NCI-H128 (cell line): ENCODE results near the gene DPY19L2.
"Not testable (repeated sequence)": the region's sequence is repeated elsewhere in the genome, so short reads cannot be mapped to it uniquely, and the experiment has no call there.

Source experiments
- DNase-seq: peaks from one replicate; lab custom pipeline; 2025; ENCODE audit not compliant: unreplicated experiment; lab: John Stamatoyannopoulos, UW

The DPY19L2 gene

DNA sequence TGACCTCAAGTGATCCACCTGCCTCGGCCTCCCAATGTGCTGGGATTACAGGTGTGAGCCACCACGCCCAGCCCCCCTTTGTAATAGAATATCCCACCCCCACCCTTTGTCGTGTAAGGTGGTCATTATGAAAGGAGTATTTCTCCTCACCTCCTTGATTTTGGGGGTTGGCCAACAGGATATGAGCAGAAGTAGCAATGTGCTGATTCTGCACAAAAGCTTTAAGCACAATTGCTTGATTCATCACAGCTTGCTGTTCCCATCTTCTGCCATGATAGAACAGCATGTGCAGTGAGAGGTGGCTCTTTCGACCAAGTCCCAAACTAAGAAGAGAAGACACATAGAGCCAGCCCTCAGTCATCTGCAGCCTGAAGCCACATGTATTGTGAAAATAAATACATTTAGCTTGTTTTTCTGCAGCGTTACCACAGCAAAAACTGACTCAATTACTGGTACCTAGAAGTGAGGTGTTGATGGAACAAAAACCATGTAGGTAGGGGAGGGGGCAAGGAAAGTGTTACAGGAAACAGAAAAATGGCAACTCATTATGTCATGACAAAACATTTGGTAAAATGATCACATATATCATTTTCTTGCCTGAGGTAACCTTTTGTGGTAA is 122.9 kb downstream of the DPY19L2 start:
- DNase-seq: not testable (repeated sequence)

DNA sequence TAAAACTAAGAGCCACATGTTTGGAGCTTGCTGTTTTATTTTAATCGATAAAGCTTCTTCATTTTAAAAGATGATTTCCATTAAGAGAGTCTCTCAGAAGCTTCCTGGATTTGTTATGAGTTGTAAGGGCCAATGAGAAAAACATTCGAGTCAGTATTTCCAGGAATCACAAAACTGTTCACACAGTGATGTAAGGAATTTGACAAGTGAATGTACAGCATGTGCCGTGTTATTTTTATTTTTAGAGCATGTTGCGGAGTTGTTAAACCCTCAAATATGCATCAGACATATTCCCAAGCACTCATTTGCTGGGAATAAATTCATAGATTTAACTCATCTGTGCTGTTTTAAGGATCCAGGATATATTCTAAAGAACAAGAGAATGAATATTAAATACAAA is 129.6 kb downstream of the DPY19L2 start:
- DNase-seq: not testable (repeated sequence)

DNA sequence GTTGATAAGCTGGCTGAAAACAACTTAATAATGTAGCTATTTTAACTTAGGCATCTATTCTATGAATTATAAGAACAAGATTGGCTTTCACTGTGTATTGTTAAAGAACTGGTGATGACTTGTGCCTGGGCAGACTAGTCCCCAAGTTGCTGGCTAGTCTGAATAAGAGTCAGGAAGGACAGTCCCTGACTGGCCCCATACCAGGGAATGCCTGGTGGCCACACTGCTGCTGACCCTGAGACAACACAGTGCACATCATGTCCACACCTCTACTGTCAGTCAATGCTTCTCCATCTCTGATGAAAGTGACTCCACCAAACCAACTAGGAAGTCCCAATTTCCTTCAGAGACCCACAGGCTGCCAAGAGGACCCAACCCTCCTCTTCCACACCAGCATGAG is 130.5 kb downstream of the DPY19L2 start:
- not testable (repeated sequence) for DNase-seq

DNA sequence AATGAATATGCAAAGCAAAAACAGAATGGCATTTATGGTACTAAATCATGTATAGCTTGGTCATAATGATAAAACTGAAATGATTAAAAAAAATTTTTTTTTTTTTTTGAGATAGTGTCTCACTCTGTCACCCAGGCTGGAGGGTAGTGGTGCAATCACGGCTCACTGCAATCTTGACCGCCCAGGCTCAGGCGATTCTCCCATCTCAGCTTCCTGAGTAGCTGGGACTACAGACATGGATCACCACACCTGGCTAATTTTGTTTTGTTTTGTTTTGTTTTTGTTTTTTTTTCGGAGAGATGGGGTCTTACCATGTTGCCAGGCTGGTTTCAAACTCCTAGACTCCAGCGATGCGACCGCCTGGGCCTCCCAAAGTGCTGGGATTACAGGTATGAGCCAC is 138.7 kb downstream of the DPY19L2 start:
- DNase-seq: not testable (repeated sequence)

DNA sequence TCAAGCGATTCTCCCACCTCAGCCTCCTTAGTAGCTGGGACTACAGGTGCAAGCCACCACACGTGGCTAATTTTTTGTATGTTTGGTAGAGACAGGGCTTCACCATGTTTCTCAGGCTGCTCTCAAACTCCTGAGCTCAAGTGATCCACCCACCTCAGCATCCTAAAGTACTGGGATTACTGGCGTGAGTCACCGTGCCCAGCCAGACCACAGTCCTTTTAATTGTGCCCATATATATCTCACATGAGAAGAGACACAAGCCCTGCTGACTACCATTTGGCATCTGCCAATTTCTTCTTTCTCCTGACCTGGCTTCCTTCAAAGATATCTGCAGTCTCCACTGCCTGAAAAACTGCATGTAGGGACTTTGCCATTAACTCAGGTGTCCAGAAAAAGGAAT is 142.5 kb downstream of the DPY19L2 start:
- no peak for DNase-seq

DNA sequence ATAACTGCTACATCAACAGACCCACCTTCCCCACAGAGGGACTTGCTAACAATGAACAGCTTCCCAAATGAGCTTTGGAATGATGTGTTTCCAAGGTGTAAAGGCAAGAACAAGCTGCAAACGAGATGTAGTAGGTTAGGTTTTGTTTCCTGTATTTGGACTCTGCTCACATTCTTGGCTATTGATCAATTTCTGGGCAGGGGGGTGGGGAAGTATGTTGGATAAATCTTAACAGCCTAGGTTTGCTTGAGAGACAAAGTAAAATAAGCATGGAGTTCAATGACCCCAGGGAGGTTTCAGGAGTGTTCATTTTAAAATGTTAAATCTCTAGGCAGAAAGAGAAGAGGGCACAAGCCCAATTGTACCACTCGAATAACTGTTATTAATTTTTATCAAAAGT is 146.6 kb downstream of the DPY19L2 start:
- no peak for DNase-seq
